Skeletal muscle tissue (tissue), 4 donors: Measurements from ENCODE around the gene JAKMIP1. TPM values are rescaled to one million over a fixed set of nuclear protein-coding genes. Genes with fewer than 3 reads are reported as not detected.

Experiments
- H3K27ac ChIP-seq: one replicate; pipeline ENCODE4 v1.7.0; 2013; ENCODE audit warnings: mild to moderate bottlenecking, low read depth, low read length, inconsistent platforms
- H3K27me3 ChIP-seq, 3 donors: one replicate each; pipeline ENCODE4 v1.7.0; 2013; ENCODE audit warnings: low read length in 3 of 3; ENCODE audit not compliant: control insufficient read depth in 3 of 3, insufficient read depth in 3 of 3
- H3K36me3 ChIP-seq, 3 donors: one replicate each; pipeline ENCODE4 v1.7.0; 2013; ENCODE audit warnings: low read length in 3 of 3; ENCODE audit not compliant: control insufficient read depth in 3 of 3, insufficient read depth in 3 of 3
- H3K4me1 ChIP-seq, 3 donors: one replicate each; pipeline ENCODE4 v1.7.0; 2013; ENCODE audit warnings: low read length in 3 of 3, mild to moderate bottlenecking in 3 of 3; ENCODE audit not compliant: control insufficient read depth in 3 of 3, insufficient read depth in 3 of 3
- H3K4me3 ChIP-seq, 3 donors: one replicate each; pipeline ENCODE4 v1.7.0; 2013; ENCODE audit warnings: low read length in 3 of 3
- H3K9ac ChIP-seq, 3 donors: one replicate each; pipeline ENCODE4 v1.7.0; 2013; ENCODE audit warnings: low read length in 3 of 3, mild to moderate bottlenecking in 3 of 3, moderate library complexity in 2 of 3, low read depth in 1 of 3
- H3K9me3 ChIP-seq, 3 donors: one replicate each; pipeline ENCODE4 v1.7.0; 2013; ENCODE audit warnings: low read length in 3 of 3; ENCODE audit not compliant: control insufficient read depth in 3 of 3
- total RNA-seq: library from RNA; depleted of rRNA; stranded (reverse); fragments of >200 nt; gene quantifications from one replicate; pipeline ENCODE4 v1.2.3, GENCODE V29; 2014
- donor health status: Osteomylitis.

The JAKMIP1 gene
- total RNA-seq, 1 donor from 2014 or later: not detected

GRCh38 chr4:6018331-6018730, 182.0 kb downstream of the JAKMIP1 start, which contains the start of gene C4orf50:
Gene C4orf50 (minus strand): TSS chr4:6018431.
- Histone ChIP-seq H3K36me3 (no peaks in the 10 kb centered on the region), H3K27me3 (peaks cover 5 to 37% (median 25%) of the 10 kb centered on the region in 3 donors), H3K4me3 (no peak within 1 kb of the TSS), H3K27ac (no peak within 1 kb of the TSS), H3K9ac (no peak within 1 kb of the TSS), H3K9me3 (no peaks in the 10 kb centered on the region), H3K4me1 (no peaks in the 10 kb centered on the region)

- Histone ChIP-seq H3K9ac (no peak overlapping the region), H3K9me3 (no peaks in the 10 kb centered on the region), H3K36me3 (no peaks in the 10 kb centered on the region), H3K27ac (no peak overlapping the region), H3K4me1 (no peaks in the 10 kb centered on the region), H3K4me3 (no peak overlapping the region), H3K27me3 (peaks cover 2 to 35% (median 25%) of the 10 kb centered on the region in 3 donors)
Measured at GRCh38 chr4:6017800-6018199, 182.5 kb downstream of the JAKMIP1 start.

- H3K9me3 ChIP-seq: no peaks in the 10 kb centered on the region
- H3K36me3 ChIP-seq: no peaks in the 10 kb centered on the region
- H3K4me3 ChIP-seq: no peak overlapping the region
- no peaks in the 10 kb centered on the region for H3K4me1 ChIP-seq
- peaks cover 0 to 29% (median 25%) of the 10 kb centered on the region in 3 donors for H3K27me3 ChIP-seq
- no peak overlapping the region for H3K27ac ChIP-seq
- no peak overlapping the region for H3K9ac ChIP-seq
Measured at GRCh38 chr4:6017030-6017429, 183.3 kb downstream of the JAKMIP1 start.

GRCh38 chr4:6013564-6013963, 186.8 kb downstream of the JAKMIP1 start:
- Histone ChIP-seq H3K4me1 (peaks cover 0 to 2% (median 0%) of the 10 kb centered on the region in 3 donors), H3K27ac (no peak overlapping the region), H3K9ac (no peak overlapping the region), H3K36me3 (no peaks in the 10 kb centered on the region), H3K27me3 (peaks cover 11 to 40% (median 23%) of the 10 kb centered on the region in 3 donors), H3K4me3 (no peak overlapping the region), H3K9me3 (no peaks in the 10 kb centered on the region)

GRCh38 chr4:6012200-6012599, 188.1 kb downstream of the JAKMIP1 start:
- Histone ChIP-seq H3K27me3 (peaks cover 14 to 40% (median 19%) of the 10 kb centered on the region in 3 donors), H3K27ac (no peak overlapping the region), H3K9me3 (no peaks in the 10 kb centered on the region), H3K4me1 (peaks cover 0 to 2% (median 0%) of the 10 kb centered on the region in 3 donors), H3K36me3 (no peaks in the 10 kb centered on the region), H3K4me3 (no peak overlapping the region), H3K9ac (no peak overlapping the region)

GRCh38 chr4:6011686-6012085, 188.7 kb downstream of the JAKMIP1 start:
- peaks cover 19 to 44% (median 25%) of the 10 kb centered on the region in 3 donors for H3K27me3 ChIP-seq
- H3K4me1 ChIP-seq: peaks cover 0 to 2% (median 0%) of the 10 kb centered on the region in 3 donors
- no peak overlapping the region for H3K27ac ChIP-seq
- no peaks in the 10 kb centered on the region for H3K36me3 ChIP-seq
- no peaks in the 10 kb centered on the region for H3K9me3 ChIP-seq
- no peak overlapping the region for H3K4me3 ChIP-seq
- H3K9ac ChIP-seq: no peak overlapping the region

- Histone ChIP-seq H3K9me3 (no peaks in the 10 kb centered on the region), H3K9ac (no peak overlapping the region), H3K36me3 (no peaks in the 10 kb centered on the region), H3K4me1 (peaks cover 0 to 2% (median 0%) of the 10 kb centered on the region in 3 donors), H3K27me3 (peaks cover 23 to 45% (median 29%) of the 10 kb centered on the region in 3 donors), H3K27ac (no peak overlapping the region), H3K4me3 (no peak overlapping the region)
Measured at GRCh38 chr4:6011271-6011671, 189.1 kb downstream of the JAKMIP1 start.

- H3K9ac ChIP-seq: no peak overlapping the region
- peaks cover 27 to 49% (median 29%) of the 10 kb centered on the region in 3 donors for H3K27me3 ChIP-seq
- no peaks in the 10 kb centered on the region for H3K36me3 ChIP-seq
- no peak overlapping the region for H3K4me3 ChIP-seq
- no peak overlapping the region for H3K27ac ChIP-seq
- H3K9me3 ChIP-seq: no peaks in the 10 kb centered on the region
- peaks cover 0 to 2% (median 0%) of the 10 kb centered on the region in 3 donors for H3K4me1 ChIP-seq
Measured at GRCh38 chr4:6010789-6011188, 189.6 kb downstream of the JAKMIP1 start.

GRCh38 chr4:6009452-6009851, 190.9 kb downstream of the JAKMIP1 start:
- Histone ChIP-seq H3K27me3 (peaks cover 29 to 59% (median 29%) of the 10 kb centered on the region in 3 donors), H3K27ac (no peak overlapping the region), H3K4me1 (peaks cover 0 to 2% (median 0%) of the 10 kb centered on the region in 3 donors), H3K9me3 (no peaks in the 10 kb centered on the region), H3K4me3 (no peak overlapping the region), H3K36me3 (no peaks in the 10 kb centered on the region), H3K9ac (no peak overlapping the region)

- peaks cover 29 to 59% (median 29%) of the 10 kb centered on the region in 3 donors for H3K27me3 ChIP-seq
- H3K9me3 ChIP-seq: no peaks in the 10 kb centered on the region
Measured at GRCh38 chr4:6008766-6009385, 191.5 kb downstream of the JAKMIP1 start.

More at GRCh38 chr4:6008766-6009385, 191.5 kb downstream of the JAKMIP1 start:
- Histone ChIP-seq H3K9ac (no peak overlapping the region), H3K27ac (no peak overlapping the region), H3K4me3 (no peak overlapping the region), H3K4me1 (peaks cover 0 to 2% (median 0%) of the 10 kb centered on the region in 3 donors), H3K36me3 (no peaks in the 10 kb centered on the region)
